HG03378 (cell line): ENCODE measurements around the gene CAMK1D.
"Not testable (repeated sequence)": the region's sequence is repeated elsewhere in the genome, so short reads cannot be mapped to it uniquely, and the experiment has no call there.

Experiments
- ATAC-seq: cut with Tn5 transposase; IDR thresholded peaks from one replicate; pipeline ENCODE4 v1.9.1; 2021; ENCODE audit warnings: mild to moderate bottlenecking, moderate library complexity; ENCODE audit not compliant: unreplicated experiment

The CAMK1D gene

DNA sequence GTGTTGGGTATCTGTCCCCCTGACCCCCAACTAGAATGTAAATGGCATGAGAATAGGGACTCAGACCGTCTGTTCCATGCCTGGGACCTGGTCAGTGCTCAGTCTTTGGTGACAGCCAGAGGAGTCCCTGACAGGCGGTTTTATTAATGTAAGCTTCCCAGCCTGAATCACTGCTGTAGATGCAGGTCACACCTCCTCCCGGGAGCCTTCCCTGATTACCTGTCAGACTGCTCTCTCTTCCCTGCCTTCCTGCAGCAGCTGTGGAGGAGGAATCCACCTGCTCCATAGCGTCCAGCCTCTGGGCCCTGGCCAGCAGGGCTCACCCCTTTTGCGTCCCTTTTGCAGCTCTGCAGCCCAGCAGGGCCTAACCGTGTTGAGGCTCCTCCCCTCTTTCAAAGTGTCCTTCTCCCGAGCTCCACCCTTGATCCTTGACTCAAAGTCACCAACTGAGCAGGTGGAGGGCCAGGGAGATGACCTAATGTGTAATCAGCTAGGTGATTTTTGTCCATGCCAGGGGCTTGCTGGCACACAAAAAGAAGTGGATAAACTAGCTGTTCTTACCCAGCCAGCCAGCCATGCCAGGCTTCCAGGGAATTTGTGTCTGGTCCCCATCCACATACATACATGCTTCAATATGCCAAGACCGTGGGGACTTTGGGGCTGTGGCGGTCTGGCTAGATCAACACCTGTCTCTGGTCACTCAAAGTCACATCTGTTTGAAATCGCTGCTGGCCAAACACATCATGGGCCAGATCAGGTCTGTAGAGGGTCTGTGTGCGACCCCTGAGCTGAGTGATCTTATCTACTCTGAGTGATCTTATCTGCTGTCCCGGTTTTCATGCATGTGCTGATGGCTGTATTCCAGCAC, 457.1 kb downstream of the CAMK1D start:
- no peak for ATAC-seq

DNA sequence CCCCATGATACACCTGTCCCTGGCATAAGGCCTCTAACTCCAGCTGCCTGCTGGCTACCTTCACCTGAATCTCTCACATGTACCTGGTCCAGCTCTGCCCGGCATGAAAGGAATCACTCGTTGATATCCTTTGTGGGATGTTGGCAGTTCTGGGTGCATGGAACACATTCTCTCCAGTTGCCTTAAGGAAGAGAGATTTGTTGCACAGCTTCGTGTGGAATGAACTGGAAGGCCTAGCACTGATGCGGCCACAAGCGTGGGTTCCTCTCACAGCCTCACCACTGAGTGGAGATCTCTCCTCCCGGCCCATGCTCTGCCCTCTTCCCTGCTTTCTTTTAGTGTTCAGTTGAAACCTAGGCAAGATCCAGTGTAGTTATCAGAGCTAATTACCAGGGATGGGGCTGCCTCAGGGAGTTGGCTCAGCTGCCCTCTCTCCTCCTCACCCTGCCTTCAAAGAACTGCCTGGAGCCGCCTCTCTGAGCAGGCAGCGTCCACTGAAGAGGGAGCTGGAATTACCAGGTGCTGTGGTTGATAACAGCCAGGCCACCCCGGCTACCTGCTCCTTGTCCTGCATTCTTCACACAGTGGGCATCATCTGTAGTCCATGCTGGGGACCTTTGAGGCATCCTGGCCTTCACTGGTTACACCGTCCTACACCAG, 457.9 kb downstream of the CAMK1D start:
- ATAC-seq: no peak

DNA sequence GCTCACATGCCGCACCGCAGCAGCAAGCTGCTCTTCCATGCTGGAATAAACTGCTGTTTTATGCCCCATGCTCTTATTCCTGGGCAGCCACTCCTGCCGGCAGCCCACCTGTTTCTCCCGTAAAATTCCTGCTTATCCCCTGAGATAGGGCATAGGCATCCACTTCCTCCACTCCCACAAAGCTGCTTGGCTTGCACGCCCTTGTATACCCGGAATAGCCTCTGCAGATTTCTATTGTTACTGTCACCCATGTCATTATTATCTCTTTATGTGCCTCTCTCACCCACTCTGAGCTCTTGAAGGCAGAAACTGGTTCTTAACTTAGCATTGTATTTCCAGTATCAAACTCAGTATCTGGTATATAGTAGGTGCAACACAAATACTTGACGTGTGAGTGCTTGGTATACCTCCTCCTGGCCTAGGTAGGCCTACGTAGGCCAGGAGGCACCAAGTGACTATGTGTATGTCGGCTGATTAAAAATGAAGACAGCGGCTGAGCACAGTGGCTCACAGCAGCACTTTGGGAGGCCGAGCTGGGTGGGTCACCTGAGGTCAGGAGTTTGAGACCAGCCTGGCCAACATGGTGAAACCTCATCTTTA, 458.8 kb downstream of the CAMK1D start:
- ATAC-seq: no peak

DNA sequence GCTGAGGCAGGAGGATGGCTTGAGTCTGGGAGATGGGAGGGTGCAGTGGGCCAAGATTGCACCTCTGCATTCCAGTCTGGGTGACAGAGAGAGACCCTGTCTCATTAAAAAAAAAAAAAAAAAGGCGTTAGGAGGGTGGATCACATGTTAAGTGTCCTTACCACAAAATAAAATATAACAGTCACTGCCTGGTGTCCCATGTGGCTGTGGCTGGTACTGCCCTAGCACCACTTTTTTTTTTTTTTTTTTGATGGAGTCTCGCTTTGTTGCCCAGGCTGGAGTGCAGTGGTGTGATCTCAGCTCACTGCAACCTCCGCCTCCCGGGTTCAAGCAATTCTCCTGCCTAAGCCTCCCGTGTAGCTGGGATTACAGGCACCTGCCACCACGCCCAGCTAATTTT, 460.7 kb downstream of the CAMK1D start:
- ATAC-seq: not testable (repeated sequence)

DNA sequence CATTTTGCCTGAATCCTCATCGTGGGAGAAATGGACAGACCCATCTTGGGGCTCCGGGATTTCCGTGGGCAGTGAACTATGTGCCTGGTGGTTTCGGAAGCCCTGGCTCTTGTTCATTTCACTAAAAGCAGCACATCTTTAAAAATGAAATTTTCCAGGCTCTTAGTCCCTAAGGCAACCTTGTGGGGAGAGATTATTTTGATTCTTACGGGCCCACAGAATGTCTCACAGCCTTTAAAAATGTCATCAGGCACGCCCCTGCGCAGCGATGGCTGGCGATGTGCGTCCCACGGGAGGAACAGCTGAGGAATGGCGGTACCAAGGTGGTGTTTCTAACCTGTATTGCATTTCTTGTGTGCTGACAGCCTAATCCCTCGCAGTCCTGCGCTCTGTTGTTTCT, 462.5 kb downstream of the CAMK1D start:
- ATAC-seq: no peak

DNA sequence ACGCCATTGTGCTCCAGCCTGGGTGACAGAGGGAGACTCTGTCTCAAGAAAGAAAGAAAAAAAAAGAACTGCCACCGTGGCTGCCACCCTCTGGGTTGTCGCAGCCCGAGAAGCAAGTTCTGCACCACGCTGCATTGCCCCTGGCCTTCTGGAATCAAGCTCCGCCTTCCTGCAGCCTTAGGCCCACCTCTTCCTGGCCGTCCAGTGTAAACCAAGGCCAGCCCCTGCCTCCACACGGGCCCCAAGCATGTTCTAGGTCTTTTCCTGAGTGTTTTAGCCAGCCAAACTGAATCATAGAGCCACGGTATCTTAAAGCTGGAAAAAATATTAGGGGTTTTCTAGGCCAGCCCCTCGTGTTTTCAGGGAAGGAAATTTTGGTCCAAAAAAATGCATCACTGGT, 463.2 kb downstream of the CAMK1D start:
- no peak for ATAC-seq

DNA sequence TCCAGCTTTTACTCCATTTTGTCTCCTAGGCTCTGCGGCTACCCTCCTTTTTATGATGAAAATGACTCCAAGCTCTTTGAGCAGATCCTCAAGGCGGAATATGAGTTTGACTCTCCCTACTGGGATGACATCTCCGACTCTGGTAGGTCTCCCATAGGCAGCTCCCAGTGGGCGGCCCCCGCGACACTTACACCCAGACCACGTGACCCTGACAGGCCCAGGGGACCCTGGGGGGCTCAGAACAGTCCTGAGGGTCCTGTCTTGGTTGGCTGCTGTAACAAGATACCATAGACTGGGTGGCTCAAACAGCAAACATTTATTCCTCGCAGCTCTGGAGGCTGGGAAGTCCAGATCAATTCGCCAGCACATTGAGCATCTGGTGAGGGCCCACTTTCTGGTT, 464.8 kb downstream of the CAMK1D start:
- ATAC-seq: no peak

DNA sequence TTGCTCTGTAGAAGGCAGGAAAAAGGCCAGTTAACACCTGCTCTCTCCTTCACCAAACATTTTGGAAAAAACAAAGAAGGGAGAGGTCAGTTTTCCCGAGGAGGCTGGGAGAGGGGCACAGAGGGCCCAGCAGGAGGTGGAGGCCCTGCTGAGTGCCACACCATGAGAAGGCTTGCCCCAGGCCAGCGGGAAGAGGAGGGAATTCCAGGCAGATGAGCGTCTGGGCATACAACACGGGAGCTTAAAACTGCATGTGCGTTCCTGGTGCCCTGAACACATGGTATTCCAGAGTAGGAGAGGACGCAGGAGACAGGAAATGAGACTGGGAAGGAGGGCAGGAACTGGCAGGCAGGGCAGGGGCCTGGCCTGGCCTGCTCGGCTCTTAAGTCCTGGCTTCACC, 469.7 kb downstream of the CAMK1D start:
- no peak for ATAC-seq

DNA sequence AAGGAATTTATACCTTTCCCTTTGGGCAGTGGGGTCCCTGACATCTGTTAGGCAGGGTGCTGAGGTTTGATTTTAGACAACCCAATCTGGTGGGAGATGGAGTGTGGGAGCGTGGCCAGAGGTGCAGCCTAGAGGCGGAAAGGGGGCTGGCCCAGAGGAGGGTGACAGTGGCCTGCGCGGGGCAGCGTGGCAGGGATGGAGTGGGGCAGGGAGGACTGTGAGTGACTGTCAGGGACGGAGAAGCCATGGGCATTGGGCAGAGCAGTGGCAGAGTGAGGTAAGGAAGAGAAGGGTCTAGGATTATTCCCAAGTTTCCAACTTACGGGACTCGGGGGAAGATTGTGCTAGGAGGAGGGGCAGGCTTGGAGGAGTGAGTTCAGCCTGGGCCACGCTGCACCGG, 470.3 kb downstream of the CAMK1D start:
- ATAC-seq: no peak

DNA sequence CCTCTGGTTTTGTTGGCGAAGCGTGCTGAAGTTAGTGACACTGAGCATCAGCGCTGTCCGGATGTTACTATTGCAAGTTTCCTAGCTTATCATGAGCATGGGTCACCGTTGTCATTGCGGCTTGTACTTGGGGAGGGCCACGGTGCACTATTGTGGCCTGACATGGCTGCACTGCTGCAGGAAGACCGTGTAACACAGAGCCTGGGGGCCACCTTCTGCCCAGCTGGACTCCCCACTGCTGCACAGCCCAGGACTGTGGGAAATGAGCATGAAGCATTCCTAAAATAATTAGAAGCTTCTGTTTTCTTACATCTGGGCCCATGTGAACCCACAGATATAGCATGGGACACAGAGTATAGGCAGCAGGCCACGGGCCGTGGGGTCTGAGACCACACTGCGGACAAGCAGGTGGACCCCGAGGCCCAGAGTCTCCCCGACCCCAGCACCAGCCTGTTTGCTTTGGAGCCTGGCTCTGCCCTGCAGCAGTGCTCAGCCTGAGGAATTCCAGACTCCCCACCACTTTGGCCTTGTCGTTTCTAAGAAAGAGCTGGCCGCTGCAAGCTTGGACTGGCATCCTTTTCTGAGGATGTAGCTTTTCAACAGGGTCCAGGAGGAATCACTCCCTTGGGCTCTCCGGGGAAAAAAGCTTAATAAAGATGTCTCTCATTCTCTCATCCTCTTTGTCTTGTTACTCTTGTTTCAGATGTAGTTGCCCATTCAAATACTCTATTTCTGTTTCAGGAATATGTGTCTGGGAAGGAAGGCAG, 473.0 kb downstream of the CAMK1D start:
- ATAC-seq: no peak

DNA sequence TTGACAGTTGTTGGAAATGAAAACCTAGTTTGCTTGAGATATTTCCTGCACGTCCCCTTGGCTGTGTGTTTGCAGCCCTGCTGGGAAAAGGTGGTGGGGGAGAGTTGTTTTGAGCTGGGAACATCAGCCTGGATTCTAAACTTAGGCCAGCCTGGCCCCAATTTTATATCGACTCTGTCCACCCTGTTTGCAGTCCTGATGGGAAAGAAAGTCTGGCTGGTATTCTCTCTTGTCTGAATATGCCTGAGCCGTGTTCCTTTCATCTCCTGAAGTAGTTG, 473.5 kb downstream of the CAMK1D start:
- ATAC-seq: no peak

DNA sequence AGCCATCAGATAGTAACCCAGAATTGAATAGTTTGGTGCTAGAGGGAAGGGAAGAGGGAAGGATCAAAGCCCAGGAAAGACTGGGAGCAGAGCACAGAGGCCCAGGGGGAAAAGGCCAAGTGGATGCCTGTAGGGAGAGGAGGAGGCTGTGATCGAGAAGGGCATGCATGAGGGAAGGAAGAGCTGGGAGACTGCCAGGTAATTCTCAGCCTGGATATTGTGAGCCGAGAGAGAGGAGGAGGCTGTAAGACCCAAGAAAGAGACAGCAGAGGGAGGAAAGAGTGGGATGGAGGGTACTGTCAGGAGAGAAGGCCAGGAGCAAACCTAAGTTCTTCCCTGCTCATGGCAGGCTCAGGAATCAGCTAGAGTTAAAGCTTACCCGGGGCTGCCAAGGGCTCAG, 474.0 kb downstream of the CAMK1D start:
- ATAC-seq: no peak

DNA sequence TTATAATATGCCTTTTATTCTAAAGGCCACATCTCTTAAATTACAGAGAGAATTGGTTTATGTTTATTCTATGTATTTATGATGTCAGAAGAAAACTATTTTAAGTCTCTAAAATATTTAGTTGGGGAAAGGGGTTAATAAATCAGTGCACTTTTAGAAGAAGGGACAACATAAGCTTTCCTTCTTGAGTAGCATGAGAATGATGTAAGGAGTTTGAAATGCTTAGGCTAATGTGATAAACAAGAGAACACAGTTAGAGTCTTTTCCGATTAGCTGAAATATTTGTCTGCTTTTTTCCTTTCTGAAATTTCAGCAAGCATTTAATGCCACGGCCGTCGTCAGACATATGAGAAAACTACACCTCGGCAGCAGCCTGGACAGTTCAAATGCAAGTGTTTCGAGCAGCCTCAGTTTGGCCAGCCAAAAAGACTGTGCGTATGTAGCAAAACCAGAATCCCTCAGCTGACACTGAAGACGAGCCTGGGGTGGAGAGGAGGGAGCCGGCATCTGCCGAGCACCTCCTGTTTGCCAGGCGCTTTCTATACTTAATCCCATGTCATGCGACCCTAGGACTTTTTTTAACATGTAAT, 476.0 kb downstream of the CAMK1D start:
- ATAC-seq: no peak

DNA sequence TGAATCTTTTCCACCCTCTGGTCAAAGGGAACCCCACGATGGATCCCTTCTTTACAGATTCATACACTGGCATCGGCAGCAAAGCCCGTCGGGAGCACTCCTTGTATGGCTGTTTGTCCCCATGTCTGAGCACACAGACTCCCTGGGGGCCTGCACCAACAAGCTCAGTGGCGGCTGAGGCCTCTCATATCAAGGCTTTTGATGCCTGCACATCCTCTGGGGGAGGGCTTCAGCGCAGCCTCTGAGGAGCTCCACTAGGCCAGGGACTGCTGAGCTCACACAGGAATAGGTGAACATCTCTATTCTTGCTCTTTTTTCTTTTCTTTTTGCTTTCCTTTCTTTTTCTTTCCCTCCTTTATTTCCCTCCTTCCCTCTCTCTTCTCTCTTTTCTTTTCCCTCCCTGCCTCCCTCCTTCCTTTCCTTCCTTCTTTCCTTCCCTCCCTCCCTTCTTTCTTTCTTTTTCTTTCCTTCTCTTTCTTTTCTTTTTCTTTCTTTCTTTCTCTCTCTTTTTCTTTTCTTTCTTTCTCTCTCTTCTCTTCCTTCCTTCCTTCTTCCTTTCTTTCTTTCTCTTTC, 477.5 kb downstream of the CAMK1D start:
- no peak for ATAC-seq

DNA sequence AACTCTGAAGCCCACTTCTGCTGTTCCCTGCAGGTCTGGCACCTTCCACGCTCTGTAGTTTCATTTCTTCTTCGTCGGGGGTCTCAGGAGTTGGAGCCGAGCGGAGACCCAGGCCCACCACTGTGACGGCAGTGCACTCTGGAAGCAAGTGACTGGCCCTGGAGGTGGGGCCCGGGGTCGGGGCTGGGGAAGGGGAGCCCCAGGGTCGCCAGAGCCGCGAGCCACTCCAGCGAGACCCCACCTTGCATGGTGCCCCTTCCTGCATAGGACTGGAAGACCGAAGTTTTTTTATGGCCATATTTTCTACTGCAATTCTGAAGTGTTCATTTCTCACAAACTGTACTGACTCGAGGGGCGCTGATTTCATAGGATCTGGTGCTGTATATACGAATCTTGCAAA, 479.4 kb downstream of the CAMK1D start:
- no peak for ATAC-seq

DNA sequence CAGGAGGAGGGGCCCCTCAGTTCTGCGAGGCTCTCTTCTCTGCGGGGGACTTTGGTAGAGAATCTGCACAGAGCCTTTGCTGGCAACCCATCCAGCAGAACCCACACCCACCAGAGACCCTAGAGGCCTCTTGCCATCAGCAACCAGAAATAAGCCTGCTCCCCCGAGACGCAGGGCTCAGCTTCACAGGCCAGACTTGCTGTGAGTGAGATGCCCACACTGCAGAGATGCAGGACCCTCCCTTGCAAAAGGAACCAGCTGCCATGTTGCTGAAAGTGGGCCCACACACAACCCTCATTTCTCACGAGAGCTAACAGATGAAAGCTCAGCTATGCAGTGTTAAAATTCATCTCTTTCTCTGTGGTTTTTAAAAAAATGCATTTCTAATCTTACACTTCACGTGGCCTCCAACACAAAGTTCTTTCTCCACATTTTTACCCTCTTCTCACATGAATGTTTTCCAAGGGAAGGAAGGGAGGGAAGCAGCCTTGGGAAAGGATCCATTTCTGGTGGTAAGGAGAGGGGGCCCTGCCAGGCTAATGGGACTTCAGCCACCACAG, 480.6 kb downstream of the CAMK1D start:
- ATAC-seq: no peak

DNA sequence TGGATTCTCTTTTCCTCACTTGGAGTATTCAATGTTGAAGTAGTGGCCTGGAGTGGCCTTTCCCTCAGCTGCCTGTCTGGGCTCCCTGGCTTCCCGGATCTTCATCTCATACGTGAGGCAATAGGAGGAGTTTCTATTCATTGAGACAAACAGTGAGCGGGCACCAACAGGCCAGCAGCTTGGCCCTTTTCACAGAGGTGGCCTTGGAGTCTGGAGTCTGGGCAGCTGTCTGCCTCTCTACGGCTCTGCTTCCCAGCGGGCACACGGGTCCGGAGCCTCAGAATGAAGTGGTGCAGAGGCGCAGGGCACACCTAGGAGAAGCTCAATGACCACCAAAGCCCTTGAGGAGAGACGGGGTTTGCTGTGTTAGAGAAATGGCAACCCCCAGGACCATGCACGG, 482.7 kb downstream of the CAMK1D start:
- ATAC-seq: no peak

DNA sequence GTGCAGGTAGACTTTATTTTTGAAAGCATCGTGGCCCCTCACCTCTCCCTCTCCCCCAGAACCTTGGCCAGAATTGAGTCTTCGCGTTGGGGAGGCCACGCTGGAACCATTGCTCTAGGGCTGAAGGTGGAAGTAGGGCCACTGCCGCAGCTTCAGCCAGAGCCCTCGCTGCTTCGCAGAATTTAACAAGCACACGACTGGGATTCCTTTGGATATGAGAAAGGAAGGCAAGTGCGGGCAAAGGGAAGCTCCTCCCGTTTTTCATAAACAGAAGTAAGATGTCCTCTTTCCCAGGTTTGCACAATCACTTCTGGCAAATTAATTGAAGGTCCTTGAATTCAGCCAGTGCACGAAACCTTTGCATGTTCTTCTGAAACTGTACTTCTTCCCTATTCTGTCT, 484.1 kb downstream of the CAMK1D start:
- no peak for ATAC-seq

DNA sequence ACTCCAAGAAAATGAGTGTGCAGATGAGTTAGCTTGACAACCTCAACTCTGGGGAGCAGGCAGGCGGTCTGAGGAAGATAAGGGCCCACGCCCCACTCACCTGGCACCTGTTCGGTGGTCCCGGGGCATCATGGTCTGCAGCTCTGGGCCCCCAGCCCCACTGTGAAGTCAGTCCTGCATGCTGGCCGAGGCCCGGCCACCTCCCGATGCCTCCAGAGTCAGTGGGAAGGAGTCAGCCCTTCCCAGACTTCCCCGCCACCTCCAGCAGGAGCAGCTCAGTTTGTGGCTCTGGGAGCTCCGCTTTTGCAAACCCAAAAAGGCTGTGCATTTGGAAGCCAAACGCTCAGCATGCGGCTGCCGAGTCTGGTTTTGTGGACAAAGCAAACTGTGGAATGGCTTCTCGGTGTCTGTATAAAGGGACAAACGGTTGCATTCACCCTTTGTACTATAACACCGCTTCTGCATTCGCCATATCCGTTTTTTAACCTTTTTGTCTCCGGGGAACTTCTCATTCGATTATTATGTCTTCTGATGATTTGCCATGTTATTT, 484.8 kb downstream of the CAMK1D start:
- ATAC-seq: no peak

DNA sequence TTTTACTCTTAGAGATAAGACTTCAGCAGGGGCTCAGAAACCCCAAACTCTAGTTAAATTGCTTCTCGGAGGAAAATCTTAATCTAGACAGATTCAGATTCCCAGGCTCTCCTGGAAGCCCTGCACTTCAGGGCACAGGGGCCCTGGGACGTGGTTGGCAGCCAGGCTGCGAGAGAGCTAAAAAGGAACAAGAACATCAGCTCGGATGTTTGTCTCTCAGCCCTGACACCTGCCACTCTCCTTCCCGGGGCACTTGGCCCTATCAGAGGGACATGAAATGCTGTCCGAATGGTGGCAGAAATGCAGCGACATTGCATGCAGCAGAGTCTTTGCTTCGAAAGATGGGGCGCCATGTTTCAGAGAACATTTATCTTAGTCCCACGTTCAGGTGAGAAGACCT, 485.4 kb downstream of the CAMK1D start:
- ATAC-seq: no peak
